HEK293T (cell line): ENCODE data around the gene ZNF319.

Experiments
- ELF4 ChIP-seq: fragments of 450-650 bp; IDR thresholded peaks from 2 replicates; pipeline ENCODE4 v1.6.1; 2017; ENCODE audit warnings: antibody characterized with exemption
- FOXK2 ChIP-seq: fragments of 450-650 bp; IDR thresholded peaks from 2 replicates; pipeline ENCODE4 v1.6.1; 2016; ENCODE audit warnings: mild to moderate bottlenecking
- NFRKB ChIP-seq: fragments of 450-650 bp; IDR thresholded peaks from 2 replicates; pipeline ENCODE4 v1.6.1; 2016; ENCODE audit warnings: mild to moderate bottlenecking, moderate library complexity
- ZNF384 ChIP-seq: fragments of 450-650 bp; IDR thresholded peaks from 2 replicates; pipeline ENCODE4 v1.6.1; 2016

- TF ChIP-seq NFRKB: no peak
- no peak for TF ChIP-seq ZNF384
- no peak for TF ChIP-seq ELF4
- no peak for TF ChIP-seq FOXK2
Observed at GRCh38 chr16:58041628-58041955, 41.1 kb upstream of the ZNF319 start.
